Upper lobe of left lung (tissue), 6 donors: ENCODE data around the gene UBE2Q2. TPM values are rescaled to one million over a fixed set of nuclear protein-coding genes. Genes with fewer than 3 reads are reported as not detected.

Experiments used
- ATAC-seq, 2 donors: fragments of 200-7000 bp; cut with Tn5 transposase; one replicate each; pipeline ENCODE4 v1.9.1; 2022; ENCODE audit warnings: mild to moderate bottlenecking in 2 of 2, moderate library complexity in 2 of 2; ENCODE audit not compliant: low FRiP score in 2 of 2
- DNase-seq, 2 donors: peaks; one replicate each; pipeline ENCODE4 v3.0.0-alpha.2; 2019 to 2020
- H3K27ac ChIP-seq, 4 donors: fragments of 200-600 bp; sonication (generic); one replicate each; pipeline ENCODE4 v1.5.1; 2016 to 2019
- H3K27me3 ChIP-seq, 4 donors: fragments of 200-600 bp; sonication (generic); one replicate each; pipeline ENCODE4 v1.5.1; 2017 to 2019
- H3K36me3 ChIP-seq, 4 donors: fragments of 200-600 bp; sonication (generic); one replicate each; pipeline ENCODE4 v1.5.1; 2016 to 2019
- H3K4me1 ChIP-seq, 4 donors: fragments of 200-600 bp; sonication (generic); one replicate each; pipeline ENCODE4 v1.5.1; 2018 to 2019
- H3K4me3 ChIP-seq, 4 donors: fragments of 200-600 bp; sonication (generic); one replicate each; pipeline ENCODE4 v1.5.1; 2017 to 2019; ENCODE audit warnings: mild to moderate bottlenecking in 2 of 4, moderate library complexity in 1 of 4
- H3K9me3 ChIP-seq, 4 donors: fragments of 200-600 bp; sonication (generic); one replicate each; pipeline ENCODE4 v1.5.1; 2018 to 2019
- CTCF ChIP-seq, 6 experiments: fragments of 450-650 bp in 4 of 6; fragments of 200-600 bp in 2 of 6; sonication (generic) in 2 of 6; IDR thresholded peaks; one replicate each; pipeline ENCODE4 v1.5.1; 2016 to 2019; ENCODE audit warnings: antibody characterized with exemption in 6 of 6
- EP300 ChIP-seq, 4 donors: sonication (generic); formaldehyde crosslinking; IDR thresholded peaks; one replicate each; pipeline ENCODE4 v1.5.1; 2017; ENCODE audit warnings: antibody characterized with exemption in 4 of 4, control low read depth in 2 of 4
- POLR2A ChIP-seq, 4 donors: fragments of 450-650 bp; IDR thresholded peaks; one replicate each; pipeline ENCODE4 v1.5.1; 2016 to 2017; ENCODE audit warnings: antibody characterized with exemption in 4 of 4, mild to moderate bottlenecking in 2 of 4
- POLR2AphosphoS5 ChIP-seq, 2 donors: sonication (generic); formaldehyde crosslinking; IDR thresholded peaks; one replicate each; pipeline ENCODE4 v1.5.1; 2017; ENCODE audit warnings: antibody characterized with exemption in 2 of 2
- WGBS, 2 donors: methylation state at CpG; one replicate each; pipeline ENCODE4 v1.1.5; 2017 to 2018; 5-methylcytosine and 5-hydroxymethylcytosine counted together
- small RNA-seq, 4 donors: library from RNA; depleted of rRNA; stranded (forward); fragments of <200 nt; gene quantifications; one replicate each; pipeline ENCODE3, GENCODE V24; 2016
- total RNA-seq, 6 donors: library from RNA; depleted of rRNA in 4 of 6; stranded (reverse); fragments of >200 nt in 4 of 6; gene quantifications; one replicate each; pipeline versions ENCODE4 v1.1.0 to v1.2.1, GENCODE V29; 2016 to 2021
- donor health status: DM: no; HTN: no; CAD: no; lungs with moderate emphysema.
- donor health status: DM: no; HTN: yes; CAD: no; lungs with severe emphysema.

The UBE2Q2 gene
- total RNA-seq, 6 donors from 2014 or later, result 16.5 to 37.7 (median 29.3) TPM

- DNase-seq (no peak), ATAC-seq (no peak)
- no peak overlapping the region for H3K4me3 ChIP-seq
- no peaks in the 10 kb centered on the region for H3K9me3 ChIP-seq
- 45 to 64% methylated on average over 1 of the region's 1 CpG for WGBS, 2 donors
- no peaks in the 10 kb centered on the region for H3K36me3 ChIP-seq
- no peak overlapping the region for H3K27ac ChIP-seq
- H3K27me3 ChIP-seq, result no peaks in the 10 kb centered on the region
- TF ChIP-seq EP300 (IDR thresholded peaks at IDR 0.05) (no peak), CTCF (IDR thresholded peaks at IDR 0.05) (no peak), POLR2A (IDR thresholded peaks at IDR 0.05) (no peak), POLR2AphosphoS5 (IDR thresholded peaks at IDR 0.05) (no peak)
- no peaks in the 10 kb centered on the region for H3K4me1 ChIP-seq
Observed at GRCh38 chr15:75943713-75944215, 100.5 kb downstream of the UBE2Q2 start.

GRCh38 chr15:75945953-75946352, 102.7 kb downstream of the UBE2Q2 start:
- no peaks in the 10 kb centered on the region for H3K36me3 ChIP-seq
- no peak for DNase-seq
- no peaks in the 10 kb centered on the region for H3K9me3 ChIP-seq
- no peaks in the 10 kb centered on the region for H3K27me3 ChIP-seq
- WGBS, 2 donors, result 59 to 62% methylated on average over 4 of the region's 4 CpGs
- no peak overlapping the region for H3K4me3 ChIP-seq
- no peak for ATAC-seq
- no peaks in the 10 kb centered on the region for H3K4me1 ChIP-seq
- H3K27ac ChIP-seq, result no peak overlapping the region
- TF ChIP-seq POLR2A (IDR thresholded peaks at IDR 0.05) (no peak), POLR2AphosphoS5 (IDR thresholded peaks at IDR 0.05) (no peak), EP300 (IDR thresholded peaks at IDR 0.05) (no peak), CTCF (IDR thresholded peaks at IDR 0.05) (no peak)

GRCh38 chr15:75947092-75947491, 103.8 kb downstream of the UBE2Q2 start:
- DNase-seq (no peak), ATAC-seq (no peak)
- H3K27me3 ChIP-seq, result no peaks in the 10 kb centered on the region
- H3K4me3 ChIP-seq, result no peak overlapping the region
- no peak overlapping the region for H3K27ac ChIP-seq
- no peak for TF ChIP-seq POLR2AphosphoS5 (IDR thresholded peaks at IDR 0.05)
- TF ChIP-seq POLR2A (IDR thresholded peaks at IDR 0.05), result no peak
- no peak for TF ChIP-seq EP300 (IDR thresholded peaks at IDR 0.05)
- no peak for TF ChIP-seq CTCF (IDR thresholded peaks at IDR 0.05)
- no peaks in the 10 kb centered on the region for H3K9me3 ChIP-seq
- no peaks in the 10 kb centered on the region for H3K4me1 ChIP-seq
- no peaks in the 10 kb centered on the region for H3K36me3 ChIP-seq
- WGBS, 2 donors, result 64 to 79% methylated on average over 1 of the region's 1 CpG

GRCh38 chr15:75948761-75949296, 105.6 kb downstream of the UBE2Q2 start:
- no peaks in the 10 kb centered on the region for H3K4me1 ChIP-seq
- H3K36me3 ChIP-seq, result no peaks in the 10 kb centered on the region
- H3K27me3 ChIP-seq, result no peaks in the 10 kb centered on the region
- ATAC-seq (no peak), DNase-seq (no peak)
- TF ChIP-seq POLR2AphosphoS5 (IDR thresholded peaks at IDR 0.05), result no peak
- TF ChIP-seq EP300 (IDR thresholded peaks at IDR 0.05), result no peak
- TF ChIP-seq POLR2A (IDR thresholded peaks at IDR 0.05), result no peak
- no peak for TF ChIP-seq CTCF (IDR thresholded peaks at IDR 0.05)
- no peaks in the 10 kb centered on the region for H3K9me3 ChIP-seq
- 83 to 84% methylated on average over 8 of the region's 8 CpGs for WGBS, 2 donors
- no peak overlapping the region for H3K27ac ChIP-seq
- no peak overlapping the region for H3K4me3 ChIP-seq

Small RNA genes within 50 kb of the gene (small RNA-seq; reads per million reads assigned to genes)
- 0 to 0.22 (median 0) reads per million in 4 donors for gene RN7SL510P

Other genes starting within 250 kb of the UBE2Q2 start
- gene SNUPN, start 217.7 kb upstream of the UBE2Q2 start, total RNA-seq, result 10 to 100 TPM; 14.1 to 30.4 (median 22.4) TPM
- 100 to 1,000 TPM in 1 of 6 donors, 10 to 100 TPM in 5; 64.3 to 183 (median 70.2) TPM for gene IMP3, start 203.2 kb upstream of the UBE2Q2 start, total RNA-seq
- gene SNX33, start 195.5 kb upstream of the UBE2Q2 start, total RNA-seq, result 10 to 100 TPM; 26.7 to 46.1 (median 31.7) TPM
- gene CSPG4, start 130.6 kb upstream of the UBE2Q2 start, total RNA-seq, result 10 to 100 TPM in 5 of 6 donors, 1 to 10 TPM in 1; 8.5 to 38.3 (median 17.7) TPM
- gene FBXO22, start 60.4 kb downstream of the UBE2Q2 start, total RNA-seq, result 10 to 100 TPM; 10.3 to 31.1 (median 21.1) TPM
- gene NRG4, start 169.0 kb downstream of the UBE2Q2 start, total RNA-seq, result 1 to 10 TPM in 3 of 6 donors, under 1 TPM in 1, not detected in 2; 0.54 to 4.4 (median 1.7) TPM
- 1 to 10 TPM in 3 of 6 donors, under 1 TPM in 2, not detected in 1; 0.59 to 2.4 (median 1.2) TPM for gene TMEM266, start 216.5 kb downstream of the UBE2Q2 start, total RNA-seq